Renal cortex interstitium (tissue), 11 donors: ENCODE measurements around the gene PDLIM4. TPM values are rescaled to one million over a fixed set of nuclear protein-coding genes. Genes with fewer than 3 reads are reported as not detected.

Experiments used
- DNase-seq, 11 donors: peaks; one replicate each; pipeline ENCODE4 v3.0.0-alpha.2; 2013; ENCODE audit warnings: low read depth in 9 of 11, low spot score in 4 of 11; ENCODE audit errors: extremely low read depth in 1 of 11
- polyA plus RNA-seq, 3 donors: library from polyadenylated mRNA; unstranded; fragments of 120-200 nt; gene quantifications; one replicate each; pipeline ENCODE4 v1.2.1, GENCODE V29; 2013; ENCODE audit not compliant: insufficient read length in 3 of 3

PDLIM4 gene
- polyA plus RNA-seq, 3 donors = 13.8 to 21.2 (median 17.4) TPM

DNA sequence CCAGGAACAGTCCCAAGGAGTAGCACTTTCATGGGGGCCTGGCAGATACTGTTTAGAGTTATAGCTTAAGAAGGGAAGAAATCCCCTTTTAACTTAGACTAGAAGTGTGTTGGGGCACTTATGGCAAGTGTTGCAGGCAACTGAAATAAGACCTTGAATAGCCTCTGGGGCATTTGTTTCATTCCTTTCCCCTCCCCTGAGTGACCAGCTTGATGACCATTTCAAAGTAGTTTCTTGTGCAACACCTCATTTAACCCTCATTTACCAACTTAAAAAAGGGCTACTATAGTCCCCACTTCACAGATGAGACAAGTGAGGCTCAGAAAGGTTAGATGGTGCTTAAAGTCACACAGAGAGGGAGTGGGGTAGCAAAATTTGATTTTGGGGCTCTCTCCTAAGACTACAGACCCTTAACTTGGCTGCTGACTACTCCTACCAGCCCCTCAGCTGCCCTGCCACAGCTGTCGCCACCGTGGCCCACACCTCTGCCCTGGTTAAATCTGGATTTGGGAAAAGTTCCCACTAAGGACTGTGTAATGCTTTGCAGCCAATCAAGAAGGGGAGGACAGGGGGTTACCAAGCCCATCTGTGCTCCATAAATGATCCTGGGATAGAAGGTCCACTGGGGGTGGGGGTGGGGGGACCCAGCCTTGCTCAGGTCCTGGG is 5.5 kb downstream of the PDLIM4 start:
- no peak for DNase-seq

- DNase-seq = no peak
Measured at GRCh38 chr5:132263548-132264261, 6.2 kb downstream of the PDLIM4 start.

GRCh38 chr5:132264546-132265335 is 7.2 kb downstream of the PDLIM4 start:
- DNase-seq = no peak

DNA sequence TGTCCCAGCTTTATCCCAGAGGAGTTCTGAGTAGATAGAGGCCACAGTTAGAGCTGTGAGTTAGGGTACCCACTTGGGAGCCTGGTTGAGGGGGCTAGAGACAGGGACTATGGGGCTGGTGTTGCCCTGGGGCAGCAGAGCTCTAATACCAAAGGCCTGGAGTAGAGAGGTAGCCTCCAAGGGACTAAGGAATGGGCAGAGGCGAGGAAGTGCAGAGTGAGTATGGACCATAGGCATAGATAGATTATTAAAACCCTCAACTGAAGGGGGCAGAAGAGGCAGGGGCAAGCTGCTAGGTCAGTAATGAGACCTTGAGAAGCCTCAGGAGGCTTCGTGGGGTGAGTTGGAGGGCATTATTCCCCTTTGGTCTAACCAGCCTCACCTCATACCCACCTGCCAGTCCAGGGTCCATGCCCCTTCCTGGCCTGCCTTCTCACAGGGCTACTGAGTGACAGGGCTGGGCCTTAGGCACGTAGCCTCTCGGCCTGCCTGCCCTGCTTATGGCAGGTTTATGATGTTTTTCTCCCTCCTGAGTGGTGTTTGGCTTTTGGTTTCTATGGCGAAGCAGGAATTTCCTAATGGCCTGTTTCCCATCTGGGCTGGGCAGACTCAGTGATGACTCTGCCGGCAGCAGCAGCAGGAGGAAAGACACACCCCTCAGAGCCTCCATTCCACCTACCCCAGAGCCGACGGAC is 8.0 kb downstream of the PDLIM4 start:
- peak in 7 of 11 donors; percentile 57 to 84 (median 78) for DNase-seq

DNA sequence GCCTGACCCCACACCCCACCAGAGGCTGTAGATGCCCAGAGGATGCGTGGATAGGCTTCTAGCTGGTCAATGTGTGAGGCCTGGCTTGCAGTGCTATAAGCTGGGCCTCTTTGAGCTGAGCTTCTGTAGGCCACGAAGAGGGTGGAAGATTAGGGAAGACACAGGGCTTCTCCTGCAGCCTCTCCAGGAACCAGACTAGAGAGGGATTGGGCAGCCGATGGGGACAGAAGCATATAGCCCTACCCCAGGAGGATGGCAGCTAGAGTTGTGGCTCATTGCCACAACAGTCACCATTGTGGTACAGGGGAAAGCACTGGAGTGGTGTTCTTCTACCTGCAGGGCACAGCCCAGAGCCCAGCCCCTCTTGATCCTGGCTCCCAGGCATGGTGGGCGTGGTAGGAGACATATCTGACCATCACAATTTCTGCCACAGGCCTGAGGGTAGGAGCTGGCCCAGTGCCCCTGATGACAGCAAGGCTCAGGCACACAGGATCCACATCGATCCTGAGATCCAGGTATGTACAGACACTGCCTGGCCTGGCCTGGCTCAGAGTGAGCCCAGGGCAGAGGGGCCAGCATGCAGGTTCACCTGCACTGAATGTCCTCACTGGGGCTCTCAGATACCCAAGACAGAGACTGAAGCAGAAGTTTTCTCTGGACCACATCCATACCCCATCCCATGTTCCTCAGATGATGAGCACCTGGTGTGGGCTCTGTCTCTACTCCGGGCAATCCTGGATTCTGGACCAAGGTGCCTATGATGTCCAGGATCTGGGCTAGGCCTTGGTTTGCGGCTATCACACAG is 8.7 kb downstream of the PDLIM4 start:
- no peak for DNase-seq

DNA sequence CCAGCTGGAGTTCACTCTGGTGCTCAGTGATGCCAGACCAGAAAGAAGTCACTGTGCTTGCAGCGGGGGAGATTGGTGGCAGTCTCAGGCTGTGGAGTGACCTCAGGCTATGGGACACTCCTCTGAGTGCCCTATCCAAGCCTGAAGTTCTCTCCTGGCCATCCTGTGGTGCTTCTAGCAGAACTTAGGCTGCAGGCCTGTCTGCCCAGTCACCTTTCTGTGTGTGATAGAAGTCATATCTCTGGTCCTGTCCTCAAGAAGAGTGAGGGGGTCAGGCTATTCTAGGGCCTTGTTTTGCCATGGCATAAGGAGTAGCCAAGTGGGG is 9.3 kb downstream of the PDLIM4 start:
- no peak for DNase-seq

DNA sequence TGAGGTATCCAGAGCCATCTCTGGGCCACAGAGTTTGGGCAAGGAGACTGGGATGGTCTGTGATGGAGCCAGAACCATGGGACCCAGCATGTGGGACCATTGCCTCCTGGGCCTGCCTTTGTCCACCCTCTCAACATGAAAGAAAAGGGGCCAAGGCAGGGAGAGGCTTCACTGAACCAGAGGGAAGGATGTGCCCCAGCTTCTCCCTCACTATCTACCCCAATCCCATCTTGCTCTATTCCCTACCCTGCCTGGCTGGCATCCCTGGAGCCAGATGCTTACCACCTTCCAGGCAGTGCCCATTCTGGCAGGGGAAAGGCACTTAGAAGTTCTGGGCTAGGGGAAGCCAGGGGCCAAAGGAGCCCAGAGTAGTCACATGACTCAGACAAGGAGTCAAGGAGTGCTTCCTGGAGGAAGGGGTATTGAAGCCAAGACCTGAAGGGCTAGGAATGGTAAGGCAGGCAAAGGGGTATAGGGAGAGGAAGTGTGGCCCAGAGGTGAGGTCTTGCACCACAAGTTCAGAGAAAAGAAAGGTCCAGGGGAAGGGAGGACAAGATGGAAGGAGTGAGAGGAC is 9.8 kb downstream of the PDLIM4 start:
- DNase-seq = no peak

- DNase-seq = no peak
Measured at GRCh38 chr5:132267931-132268768, 10.7 kb downstream of the PDLIM4 start.

GRCh38 chr5:132268769-132269551 is 11.5 kb downstream of the PDLIM4 start:
- no peak for DNase-seq

- DNase-seq = no peak
Measured at GRCh38 chr5:132269635-132270334, 12.3 kb downstream of the PDLIM4 start.

DNA sequence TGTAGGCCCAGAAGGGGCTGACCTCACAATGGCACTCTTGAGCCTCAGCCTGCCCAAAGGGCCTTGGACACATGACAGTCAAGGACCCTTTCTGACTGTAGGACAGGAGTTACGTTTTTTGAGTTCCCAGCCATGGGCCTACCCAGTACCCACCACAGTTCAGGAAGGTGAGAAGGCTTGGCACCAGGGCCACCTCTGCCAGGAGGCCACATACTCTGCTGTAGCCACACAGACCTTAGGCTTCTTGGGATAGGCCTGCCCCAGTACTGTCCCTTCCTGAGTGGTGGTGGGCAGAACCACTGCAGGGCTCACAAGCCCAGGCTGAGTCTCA is 12.8 kb downstream of the PDLIM4 start:
- DNase-seq = no peak

GRCh38 chr5:132270706-132271105 is 13.2 kb downstream of the PDLIM4 start:
- no peak for DNase-seq

DNA sequence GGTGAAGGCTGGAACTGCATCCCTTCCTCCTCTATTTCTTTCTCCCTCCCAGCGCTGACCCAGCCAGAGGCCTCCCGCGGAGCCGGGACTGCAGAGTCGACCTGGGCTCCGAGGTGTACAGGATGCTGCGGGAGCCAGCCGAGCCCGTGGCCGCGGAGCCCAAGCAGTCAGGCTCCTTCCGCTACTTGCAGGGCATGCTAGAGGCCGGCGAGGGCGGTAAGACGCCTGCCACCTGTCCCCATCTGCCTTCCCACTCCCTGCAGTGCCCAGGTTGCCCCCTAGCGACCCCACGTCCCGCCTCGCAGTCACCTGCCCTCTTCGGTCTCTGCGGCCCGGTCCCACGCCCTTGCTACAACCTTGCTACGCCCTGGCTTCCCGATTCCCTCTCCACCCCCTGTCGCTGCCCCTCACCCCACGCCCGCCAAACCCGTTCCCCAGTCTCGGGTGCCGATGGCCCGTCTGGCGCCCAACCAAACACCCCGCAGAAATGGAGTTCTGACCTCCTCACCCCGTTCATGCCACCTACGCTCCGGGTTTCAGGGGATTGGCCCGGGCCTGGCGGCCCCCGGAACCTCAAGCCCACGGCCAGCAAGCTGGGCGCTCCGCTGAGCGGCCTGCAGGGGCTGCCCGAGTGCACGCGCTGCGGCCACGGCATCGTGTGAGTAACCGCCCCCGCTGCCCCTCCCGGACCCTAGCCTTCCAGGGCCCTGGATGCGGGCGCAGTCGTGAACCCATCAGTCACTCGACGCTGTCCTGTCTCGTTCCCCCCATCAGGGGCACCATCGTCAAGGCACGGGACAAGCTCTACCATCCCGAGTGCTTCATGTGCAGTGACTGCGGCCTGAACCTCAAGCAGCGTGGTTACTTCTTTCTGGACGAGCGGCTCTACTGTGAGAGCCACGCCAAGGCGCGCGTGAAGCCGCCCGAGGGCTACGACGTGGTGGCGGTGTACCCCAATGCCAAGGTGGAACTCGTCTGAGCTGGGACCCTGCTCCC is 14.1 kb downstream of the PDLIM4 start:
- DNase-seq = no peak

- no peak for DNase-seq
Measured at GRCh38 chr5:132272311-132273210, 15.1 kb downstream of the PDLIM4 start.
